H54 (cell line): ENCODE results near the gene SLF2.
"Not testable (repeated sequence)": the region's sequence is repeated elsewhere in the genome, so short reads cannot be mapped to it uniquely, and the experiment has no call there.

Source experiments
- DNase-seq: peaks from one replicate; pipeline ENCODE4 v3.0.0; 2011; ENCODE audit warnings: low spot score, mixed read lengths; ENCODE audit not compliant: insufficient read length
- FAIRE-seq: peaks from 3 replicates; lab custom pipeline; 2011; peaks lifted over from hg19 to GRCh38; lab: Jason Lieb, UNC
- POLR2A ChIP-seq: IDR thresholded peaks from 2 replicates; pipeline ENCODE4 v1.6.1; 2011; ENCODE audit warnings: low read depth, mild to moderate bottlenecking, low read length

SLF2 gene

DNA sequence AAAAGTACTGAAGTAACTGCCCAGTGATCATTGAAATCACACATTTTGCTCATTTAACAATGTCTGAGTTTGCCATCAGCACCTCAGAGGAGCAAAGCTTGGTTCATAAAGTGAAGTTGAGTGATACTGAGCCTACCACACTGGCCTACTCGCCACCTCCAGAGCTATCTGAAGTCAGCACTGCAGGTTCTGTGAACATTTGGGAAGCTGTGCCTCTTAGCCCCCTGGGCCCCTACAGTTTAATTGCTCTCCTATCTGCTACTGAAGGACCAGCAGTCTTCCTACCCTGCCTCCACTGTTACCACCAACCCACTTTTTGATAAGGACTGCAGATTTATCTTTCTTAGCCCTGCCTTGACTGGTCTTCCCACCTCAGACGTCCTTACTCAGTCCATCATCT lies 54.6 kb downstream of the SLF2 start:
- no peak for TF ChIP-seq POLR2A
- no peak for DNase-seq
- no peak for FAIRE-seq

DNA sequence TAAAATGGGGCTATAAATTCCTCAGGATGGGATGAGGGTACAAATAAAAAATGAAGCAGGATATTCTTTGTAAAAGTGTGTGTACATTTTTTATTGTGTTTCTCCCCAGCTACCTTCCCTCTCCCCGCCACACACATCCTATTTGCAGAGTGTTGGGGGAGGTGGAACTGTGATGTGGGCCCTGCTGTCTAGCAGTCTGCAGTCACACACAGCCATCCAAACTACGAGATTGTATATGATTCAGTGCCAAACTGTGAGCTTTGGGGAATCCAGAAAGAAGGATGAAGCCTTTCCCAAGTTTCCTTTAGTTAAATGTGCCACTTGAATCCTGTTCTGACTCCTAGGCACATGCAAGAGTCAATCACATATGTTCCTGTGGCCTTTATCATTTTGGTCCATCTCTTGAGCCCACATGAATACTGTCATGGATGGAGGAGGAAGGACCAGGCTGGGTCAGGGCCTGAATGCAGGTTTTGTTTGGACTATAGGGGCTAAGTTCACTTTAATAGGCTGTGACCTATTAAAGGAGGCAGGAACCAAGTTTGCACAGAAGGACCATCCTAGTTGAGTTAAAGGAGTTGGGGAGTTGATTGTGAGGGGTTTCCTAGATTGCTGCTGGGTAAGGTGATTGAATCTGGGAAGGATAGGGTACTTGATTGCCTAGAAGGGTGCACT lies 55.4 kb downstream of the SLF2 start:
- FAIRE-seq (no peak), DNase-seq (no peak)
- TF ChIP-seq POLR2A = no peak

DNA sequence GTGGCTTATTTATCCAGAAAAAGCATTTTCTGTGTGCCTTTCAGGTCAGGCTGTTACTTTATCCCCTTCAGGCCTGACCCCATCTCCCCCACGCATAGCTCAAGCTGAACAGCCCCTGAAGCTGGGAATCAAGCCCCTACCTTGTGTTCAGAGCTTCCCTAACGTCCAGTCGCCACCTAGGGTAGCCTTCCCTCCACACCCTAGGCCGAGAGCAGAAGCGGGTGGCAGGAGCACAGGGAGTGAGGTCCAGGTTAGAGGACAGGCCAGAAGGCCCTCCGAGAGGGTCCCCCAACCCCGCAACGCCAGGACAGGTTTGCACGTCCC lies 56.1 kb downstream of the SLF2 start:
- no peak for DNase-seq
- TF ChIP-seq POLR2A = no peak
- FAIRE-seq = no peak

DNA sequence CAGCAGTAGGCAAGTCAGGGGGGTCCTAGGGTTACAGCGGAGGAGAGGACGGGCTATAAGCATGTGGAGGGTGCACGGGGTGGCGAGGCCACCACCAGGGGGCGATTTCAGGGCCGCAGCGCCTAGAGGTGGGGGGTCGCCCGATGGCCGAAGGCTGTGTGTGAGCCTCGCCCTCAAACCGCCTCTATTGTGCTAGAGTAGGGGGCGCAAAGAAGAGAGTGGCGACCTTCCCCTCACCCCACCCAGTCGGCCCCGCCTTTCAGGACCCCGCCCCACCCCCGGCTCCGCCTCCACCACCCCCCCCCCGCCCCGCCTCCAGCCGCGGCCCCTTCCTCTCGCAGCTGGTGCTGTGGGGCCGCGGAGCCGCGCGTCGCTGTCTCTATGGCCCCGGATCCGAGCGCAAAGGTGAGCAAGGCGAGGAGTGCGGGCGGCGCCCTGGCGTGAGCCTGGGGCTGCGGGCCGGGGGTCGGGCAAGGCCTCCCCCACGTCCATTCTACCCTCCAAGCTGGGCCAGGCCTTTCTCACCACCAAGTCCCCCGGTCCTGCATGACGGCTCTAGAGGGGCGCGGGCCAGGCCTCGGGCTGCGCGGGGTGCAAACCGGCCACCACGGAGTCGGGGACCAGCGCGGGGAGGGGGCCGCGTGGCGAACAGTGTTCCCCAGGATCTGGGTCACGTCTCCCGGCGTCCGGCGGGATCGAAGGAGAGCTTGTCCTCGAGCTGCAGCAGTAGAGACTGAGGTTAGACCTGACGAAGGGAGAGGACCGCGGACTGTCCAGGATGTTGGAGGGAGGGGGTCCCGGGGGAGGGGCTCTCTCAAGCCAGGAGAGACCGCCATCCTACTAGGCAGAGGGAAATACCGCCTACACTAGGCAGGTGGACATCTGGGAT lies 56.7 kb downstream of the SLF2 start, which contains the start of gene SEMA4G:
Gene SEMA4G, plus strand, starts transcription at position 318 of the 889 bp plus-strand sequence. CDS start 3,409 bp downstream, outside the sequence.
- no peak for TF ChIP-seq POLR2A
- DNase-seq = no peak
- FAIRE-seq = no peak

DNA sequence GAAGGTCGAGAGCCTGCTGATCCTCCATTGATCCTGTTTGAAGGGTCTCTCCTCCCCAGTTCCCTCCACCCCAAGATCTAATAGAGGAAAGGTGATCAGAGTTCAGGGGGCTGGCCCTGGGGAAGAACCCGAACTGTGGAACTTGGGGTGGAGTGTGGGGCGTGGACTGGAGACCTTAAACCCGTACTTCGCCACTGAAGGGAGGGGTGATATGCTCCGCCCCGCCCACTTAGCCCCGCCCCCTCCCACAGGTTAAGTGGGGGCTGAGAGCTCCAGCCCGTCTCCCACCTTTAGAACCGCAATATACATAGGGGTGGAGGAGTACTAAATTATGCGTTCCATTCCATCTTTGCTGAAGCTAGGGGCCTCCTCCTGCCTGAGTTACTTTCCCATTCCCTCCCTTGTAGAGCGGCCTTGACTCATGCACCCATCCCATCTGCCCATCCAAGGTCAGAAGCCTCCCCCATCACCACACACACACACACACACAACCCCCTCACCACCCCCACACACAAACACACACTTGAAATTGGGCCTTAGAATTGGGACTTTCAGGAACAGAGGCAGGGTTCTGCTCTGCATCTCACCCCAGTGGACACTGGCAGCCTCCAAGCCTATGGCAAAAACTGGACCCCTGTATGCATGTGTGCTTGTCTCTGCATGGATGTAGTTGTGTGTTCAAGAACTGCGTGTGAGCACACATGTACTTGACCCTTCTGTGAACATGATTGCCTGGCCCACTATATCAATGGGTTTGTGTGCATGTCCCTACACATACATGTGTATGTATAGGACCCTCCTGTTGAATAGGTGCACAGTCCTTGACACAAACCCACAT lies 57.5 kb downstream of the SLF2 start:
- FAIRE-seq (no peak), DNase-seq (no peak)
- TF ChIP-seq POLR2A = no peak

DNA sequence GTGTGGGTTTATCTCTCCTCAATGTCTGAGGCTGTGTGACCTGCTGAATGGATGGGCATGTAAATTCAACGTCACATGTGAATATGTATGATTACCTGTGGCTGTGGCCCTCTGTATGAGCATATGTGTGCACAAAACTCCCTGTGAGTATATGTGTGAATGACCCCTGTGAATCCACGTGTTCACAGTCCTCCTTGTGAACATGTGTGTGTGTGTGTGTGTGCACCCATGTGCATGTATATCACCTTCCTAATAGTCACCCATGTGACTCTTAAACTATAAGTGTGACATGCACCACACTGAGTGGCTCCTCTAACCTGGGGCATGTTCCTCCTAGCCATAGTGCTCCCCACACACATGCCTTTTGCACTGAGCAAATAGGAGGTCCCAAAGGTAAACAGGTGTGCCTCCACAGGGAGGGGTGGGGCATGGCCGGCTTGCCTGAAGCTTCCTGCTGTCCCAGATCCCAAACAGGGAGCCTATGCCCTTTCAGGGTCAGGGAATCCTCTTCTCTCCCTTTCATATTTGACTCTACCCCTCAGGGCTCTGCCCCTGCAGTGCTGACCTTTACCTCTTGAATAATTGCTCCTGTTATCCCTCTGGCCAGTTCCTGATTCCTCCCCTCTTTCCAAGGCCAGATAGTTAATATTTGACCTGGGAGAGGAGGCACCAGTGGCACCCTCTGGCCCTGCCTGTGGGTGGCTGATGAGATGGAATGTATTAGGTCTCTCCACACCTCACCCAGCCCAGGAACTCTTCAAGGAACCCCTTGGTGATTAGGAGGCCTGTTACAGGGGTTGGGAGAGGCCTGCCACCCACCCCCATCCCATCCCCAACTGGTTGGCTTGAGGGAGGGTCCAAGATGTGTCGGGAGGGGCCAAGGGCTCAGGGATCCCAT lies 58.4 kb downstream of the SLF2 start:
- no peak for DNase-seq
- TF ChIP-seq POLR2A = no peak
- FAIRE-seq = no peak

DNA sequence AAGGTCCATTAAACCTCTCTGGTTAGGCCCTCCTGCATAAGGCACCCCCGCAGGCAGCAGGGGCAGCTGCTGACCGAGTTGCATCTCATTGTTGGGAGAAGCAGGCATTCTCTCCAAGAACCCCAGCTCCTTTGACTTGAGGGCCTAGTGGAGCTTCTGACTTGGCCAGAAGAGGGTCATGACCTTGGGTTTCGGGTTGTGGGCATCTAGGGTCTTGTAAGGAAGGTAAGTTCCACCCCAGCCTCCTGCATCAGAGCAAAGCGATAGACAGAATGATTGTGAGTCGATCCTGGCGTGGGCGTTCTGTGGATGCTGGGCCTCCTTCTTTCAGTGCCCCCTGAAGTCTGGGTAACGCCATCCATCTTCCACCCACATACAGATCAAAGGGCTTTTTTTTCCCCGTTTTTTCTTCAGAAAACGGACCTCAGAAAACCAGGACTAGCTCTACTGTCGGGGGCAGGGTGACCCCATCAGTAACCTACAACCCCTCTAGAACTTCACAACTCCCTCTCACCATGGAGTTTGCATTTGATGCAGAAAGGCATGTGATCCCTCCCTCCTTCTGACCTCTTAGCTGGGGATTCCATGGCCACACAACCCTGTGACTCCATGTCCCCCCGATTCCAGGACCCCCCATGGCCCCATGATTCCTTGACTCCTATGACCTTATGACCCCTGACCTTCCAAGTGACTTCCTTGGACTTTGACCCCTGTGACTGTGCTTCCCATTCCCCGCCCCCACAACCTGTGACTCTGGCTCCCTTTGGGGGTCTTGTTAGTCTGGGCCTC lies 59.5 kb downstream of the SLF2 start:
- no peak for FAIRE-seq

DNA sequence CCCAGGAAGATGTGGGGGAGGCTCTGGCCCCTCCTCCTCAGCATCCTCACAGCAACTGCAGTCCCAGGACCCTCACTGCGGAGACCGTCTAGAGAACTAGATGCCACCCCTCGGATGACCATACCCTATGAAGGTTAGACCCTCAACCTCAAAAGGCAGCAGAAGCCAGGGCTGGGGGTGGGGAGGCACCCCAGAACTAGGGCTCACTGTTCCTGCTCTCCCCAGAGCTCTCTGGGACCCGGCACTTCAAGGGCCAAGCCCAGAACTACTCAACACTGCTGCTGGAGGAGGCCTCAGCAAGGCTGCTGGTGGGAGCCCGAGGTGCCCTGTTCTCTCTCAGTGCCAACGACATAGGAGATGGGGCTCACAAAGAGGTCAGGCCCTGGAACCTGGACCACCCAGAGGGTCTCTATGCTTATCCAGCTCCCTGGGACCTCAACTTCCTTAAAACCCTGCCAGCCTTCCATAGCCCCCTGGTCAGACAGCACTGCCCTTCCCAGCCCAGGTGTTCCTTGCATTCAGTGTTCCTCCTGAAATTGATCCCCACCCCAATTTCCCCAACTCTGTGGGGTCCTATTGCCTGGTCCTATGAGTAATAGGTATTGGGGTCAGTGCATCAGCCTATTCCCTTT lies 60.3 kb downstream of the SLF2 start:
- TF ChIP-seq POLR2A = no peak
- no peak for DNase-seq
- FAIRE-seq = no peak

More for the DNA sequence above, 59.5 kb downstream of the SLF2 start:
- DNase-seq = no peak
- TF ChIP-seq POLR2A = no peak

DNA sequence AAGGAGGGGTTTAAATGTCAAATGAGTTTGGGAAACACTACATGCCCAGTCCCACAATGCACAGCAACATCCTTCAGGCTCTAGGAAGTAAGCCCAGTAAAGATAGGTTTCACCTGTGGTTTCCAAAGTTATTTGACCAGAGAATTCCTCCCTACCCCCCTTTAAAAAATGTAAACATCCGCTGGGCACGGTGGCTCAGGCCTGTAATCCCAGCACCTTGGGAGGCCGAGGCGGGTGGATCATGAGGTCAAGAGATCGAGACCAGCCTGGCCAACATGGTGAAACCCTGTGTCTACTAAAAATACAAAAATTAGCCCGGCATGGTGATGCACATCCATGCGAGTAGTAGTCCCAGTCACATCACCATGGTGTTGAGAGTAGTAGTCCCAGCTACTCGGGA lies 62.6 kb downstream of the SLF2 start:
- not testable (repeated sequence) for DNase-seq, FAIRE-seq

DNA sequence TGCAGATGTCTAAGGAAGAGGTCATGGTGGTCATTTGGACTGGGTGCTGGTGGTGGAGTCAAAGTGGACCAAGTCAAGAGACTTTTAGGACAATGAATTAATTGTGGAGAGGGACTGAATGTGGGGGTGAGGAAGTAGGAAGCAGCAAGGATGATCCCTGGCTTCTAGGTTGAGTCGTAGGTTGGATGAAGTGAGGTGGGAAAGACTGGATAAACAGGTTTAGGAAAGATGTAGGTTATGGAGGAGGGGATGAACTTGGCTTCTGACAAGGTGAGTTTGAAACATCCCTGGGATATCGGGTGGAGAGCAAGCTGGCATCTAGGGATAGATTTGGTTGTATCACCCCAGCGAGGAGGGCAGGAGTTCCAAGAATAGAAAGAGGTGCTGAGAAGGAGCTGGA lies 64.1 kb downstream of the SLF2 start:
- DNase-seq (no peak), FAIRE-seq (no peak)
- no peak for TF ChIP-seq POLR2A

DNA sequence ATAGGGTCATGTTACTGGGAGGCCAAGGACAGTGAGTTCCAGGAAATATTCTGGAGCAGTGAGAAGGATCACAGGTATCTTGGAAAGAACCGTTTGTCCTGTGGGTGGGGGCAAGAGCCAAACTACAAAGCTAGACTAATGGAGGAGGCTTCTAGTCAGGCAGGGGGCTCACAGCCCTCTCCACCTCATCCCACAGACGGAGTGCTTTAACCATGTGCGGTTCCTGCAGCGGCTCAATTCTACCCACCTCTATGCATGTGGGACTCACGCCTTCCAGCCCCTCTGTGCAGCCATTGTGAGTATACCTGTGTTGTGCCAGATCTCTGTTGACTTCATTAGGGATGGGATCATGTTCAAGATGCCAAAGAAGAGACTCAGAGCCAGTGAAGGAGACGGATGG lies 64.7 kb downstream of the SLF2 start:
- TF ChIP-seq POLR2A = no peak
- DNase-seq = no peak
- FAIRE-seq = no peak
